GM10847 (cell line): Measurements from ENCODE around the gene TRAPPC12.

Experiments
- POLR2A ChIP-seq: IDR thresholded peaks from 2 replicates; pipeline ENCODE4 v1.6.1; 2011; ENCODE audit not compliant: insufficient read length; ENCODE audit errors: extremely low read depth

The TRAPPC12 gene

GRCh38 chr2:3505771-3506170, 126.3 kb downstream of the TRAPPC12 start:
- no peak for TF ChIP-seq POLR2A

GRCh38 chr2:3512086-3512485, 132.6 kb downstream of the TRAPPC12 start:
- TF ChIP-seq POLR2A: no peak

- no peak for TF ChIP-seq POLR2A
These were observed 133.7 kb downstream of the TRAPPC12 start for GRCh38 chr2:3513026-3513810.

GRCh38 chr2:3516831-3517230, 137.3 kb downstream of the TRAPPC12 start:
- no peak for TF ChIP-seq POLR2A

GRCh38 chr2:3517948-3518495, 138.5 kb downstream of the TRAPPC12 start:
- TF ChIP-seq POLR2A: no peak

GRCh38 chr2:3518496-3519254, 139.2 kb downstream of the TRAPPC12 start:
- peak; percentile 96 for TF ChIP-seq POLR2A

GRCh38 chr2:3519255-3520205, 140.0 kb downstream of the TRAPPC12 start, which contains the start of gene ADI1:
TSS of gene ADI1 (minus strand) at chr2:3519531. CDS start at chr2:3519487, 44 bp downstream.
- peak; percentile 58 for TF ChIP-seq POLR2A

- no peak for TF ChIP-seq POLR2A
These were observed 141.1 kb downstream of the TRAPPC12 start for GRCh38 chr2:3520591-3520990.

- TF ChIP-seq POLR2A: no peak
These were observed 143.5 kb downstream of the TRAPPC12 start for GRCh38 chr2:3522961-3523421.

- TF ChIP-seq POLR2A: no peak
These were observed 144.1 kb downstream of the TRAPPC12 start for GRCh38 chr2:3523551-3524041.

- no peak for TF ChIP-seq POLR2A
These were observed 147.4 kb downstream of the TRAPPC12 start for GRCh38 chr2:3526871-3527270.

GRCh38 chr2:3527886-3528785, 148.6 kb downstream of the TRAPPC12 start:
- no peak for TF ChIP-seq POLR2A
